IMR-90 (cell line): ENCODE measurements around the gene CMTR1. TPM values are rescaled to one million over a fixed set of nuclear protein-coding genes. Genes with fewer than 3 reads are reported as not detected.

Experiments
- ATAC-seq: fragments of 200-7000 bp; cut with Tn5 transposase; 2 replicates; pipeline ENCODE4 v1.9.1; 2020; ENCODE audit warnings: low read depth, mild to moderate bottlenecking, moderate library complexity
- BruUV-seq: library from RNA; stranded (reverse); fragments of 400-500 nt; replicated peaks from 2 replicates; lab custom pipeline; 2021; lab: Mats Ljungman, UMichigan
- CTCF ChIA-PET: fragments of 300-600 bp; formaldehyde crosslinking; extraction: SDS; loops from one replicate; lab custom pipeline; 2021; ENCODE audit warnings: antibody characterized with exemption; lab: Yijun Ruan, JAX
- POLR2A ChIA-PET: fragments of 300-600 bp; sonication (Branson Sonifier 250); formaldehyde crosslinking; loops from one replicate; lab custom pipeline; 2022; ENCODE audit warnings: antibody characterized with exemption; ENCODE audit not compliant: unreplicated experiment; lab: Charles Lee
- DNase-seq: peaks from one replicate; pipeline ENCODE4 v3.0.0; 2013
- H2AFZ ChIP-seq: replicated peaks from 2 replicates; pipeline ENCODE3; 2013; ENCODE audit warnings: low read length, mild to moderate bottlenecking; ENCODE audit not compliant: poor library complexity
- H2AK5ac ChIP-seq: 2 replicates; pipeline ENCODE4 v1.6.1; 2013; ENCODE audit warnings: low read depth, low read length, inconsistent platforms
- H2AK9ac ChIP-seq: replicated peaks from 2 replicates; pipeline ENCODE3; 2013; ENCODE audit warnings: mild to moderate bottlenecking, low read depth, low read length, moderate library complexity; ENCODE audit not compliant: poor library complexity
- H2BK120ac ChIP-seq: 2 replicates; pipeline ENCODE4 v1.6.1; 2013; ENCODE audit warnings: low read depth, low read length, inconsistent platforms
- H2BK15ac ChIP-seq: 3 replicates; pipeline ENCODE4 v1.6.1; 2013; ENCODE audit warnings: low read depth, low read length, inconsistent platforms
- H2BK20ac ChIP-seq: 2 replicates; pipeline ENCODE4 v1.6.1; 2013; ENCODE audit warnings: low read depth, mild to moderate bottlenecking, inconsistent platforms, low read length, moderate library complexity
- H2BK5ac ChIP-seq: 2 replicates; pipeline ENCODE4 v1.6.1; 2013; ENCODE audit warnings: mild to moderate bottlenecking, low read depth, low read length, inconsistent platforms; ENCODE audit not compliant: poor library complexity, severe bottlenecking
- H3K14ac ChIP-seq: replicated peaks from 2 replicates; pipeline ENCODE4 v1.6.1; 2013; ENCODE audit warnings: low read depth, low read length, inconsistent platforms
- H3K18ac ChIP-seq: 2 replicates; pipeline ENCODE4 v1.6.1; 2013; ENCODE audit warnings: low read depth, low read length, control low read depth
- H3K23ac ChIP-seq: 2 replicates; pipeline ENCODE4 v1.6.1; 2013; ENCODE audit warnings: low read depth, low read length, inconsistent platforms
- H3K27ac ChIP-seq: 2 replicates; pipeline ENCODE4 v1.5.1; 2013; ENCODE audit warnings: mild to moderate bottlenecking, control low read depth, low read length; ENCODE audit not compliant: insufficient read depth
- H3K27me3 ChIP-seq: 2 replicates; pipeline ENCODE4 v1.6.1; 2013; ENCODE audit warnings: low read length; ENCODE audit not compliant: control insufficient read depth, insufficient read depth
- H3K36me3 ChIP-seq: 2 replicates; pipeline ENCODE4 v1.6.1; 2013; ENCODE audit warnings: low read length, mixed read lengths; ENCODE audit not compliant: control insufficient read depth, insufficient read depth
- H3K4ac ChIP-seq: 2 replicates; pipeline ENCODE4 v1.6.1; 2013; ENCODE audit warnings: low read depth, low read length, inconsistent platforms
- H3K4me1 ChIP-seq: 2 replicates; pipeline ENCODE4 v1.6.1; 2013; ENCODE audit warnings: low read length, mixed read lengths; ENCODE audit not compliant: control insufficient read depth, insufficient read depth
- H3K4me2 ChIP-seq: 2 replicates; pipeline ENCODE4 v1.6.1; 2013; ENCODE audit warnings: low read depth, mild to moderate bottlenecking, control low read depth, low read length, moderate library complexity
- H3K4me3 ChIP-seq: 2 replicates; pipeline ENCODE4 v1.5.1; 2013; ENCODE audit warnings: low read depth, mild to moderate bottlenecking, control low read depth, low read length, moderate library complexity; ENCODE audit not compliant: insufficient read depth
- H3K56ac ChIP-seq: 2 replicates; pipeline ENCODE4 v1.6.1; 2013; ENCODE audit warnings: low read length, inconsistent platforms; ENCODE audit not compliant: insufficient read depth; ENCODE audit errors: extremely low read depth
- H3K79me1 ChIP-seq, 2 experiments: 2 replicates each; pipeline ENCODE4 v1.6.1; 2013; ENCODE audit warnings: low read length in 2 of 2, inconsistent platforms in 1 of 2, low read depth in 1 of 2
- H3K9ac ChIP-seq: 2 replicates; pipeline ENCODE4 v1.6.1; 2013; ENCODE audit warnings: low read depth, low read length, control low read depth
- H3K9me1 ChIP-seq: 2 replicates; pipeline ENCODE4 v1.6.1; 2013; ENCODE audit warnings: low read length, inconsistent platforms; ENCODE audit not compliant: insufficient read depth
- H3K9me3 ChIP-seq: 2 replicates; pipeline ENCODE4 v1.6.1; 2013; ENCODE audit warnings: low read length; ENCODE audit not compliant: control insufficient read depth, insufficient read depth
- H4K20me1 ChIP-seq: 2 replicates; pipeline ENCODE4 v1.6.1; 2013; ENCODE audit warnings: low read length, inconsistent platforms; ENCODE audit not compliant: insufficient read depth
- H4K5ac ChIP-seq: 2 replicates; pipeline ENCODE4 v1.6.1; 2013; ENCODE audit warnings: mild to moderate bottlenecking, low read depth, low read length, control low read depth
- H4K8ac ChIP-seq, 2 experiments: 2 replicates each; pipeline ENCODE4 v1.6.1; 2013; ENCODE audit warnings: low read depth in 2 of 2, low read length in 2 of 2, control low read depth in 1 of 2, inconsistent platforms in 1 of 2
- H4K91ac ChIP-seq: 2 replicates; pipeline ENCODE4 v1.6.1; 2013; ENCODE audit warnings: low read depth, low read length, inconsistent platforms; ENCODE audit not compliant: insufficient read depth
- BHLHE40 ChIP-seq: fragments of 150-350 bp; IDR thresholded peaks from 2 replicates; pipeline ENCODE4 v1.6.1; 2016; ENCODE audit warnings: mild to moderate bottlenecking, low read depth, low read length
- CEBPB ChIP-seq: IDR thresholded peaks from 2 replicates; pipeline ENCODE4 v1.6.1; 2012; ENCODE audit warnings: low read depth, low read length, improper control_type of control experiment
- CHD1 ChIP-seq: IDR thresholded peaks from 2 replicates; pipeline ENCODE4 v1.6.1; 2012; ENCODE audit warnings: low read depth, low read length, improper control_type of control experiment
- CTCF ChIP-seq: conservative IDR thresholded peaks from 2 replicates; pipeline ENCODE4 v1.5.1; 2012; ENCODE audit warnings: mild to moderate bottlenecking, low read depth, low read length, improper control_type of control experiment
- ELK1 ChIP-seq: fragments of 150-350 bp; IDR thresholded peaks from 2 replicates; pipeline ENCODE4 v1.6.1; 2016; ENCODE audit warnings: low read depth, mild to moderate bottlenecking, low read length, moderate library complexity, borderline replicate concordance
- MAZ ChIP-seq: IDR thresholded peaks from 2 replicates; pipeline ENCODE4 v1.6.1; 2012; ENCODE audit warnings: low read depth, mild to moderate bottlenecking, low read length, improper control_type of control experiment, moderate library complexity, borderline replicate concordance
- POLR2A ChIP-seq: IDR thresholded peaks from 2 replicates; pipeline ENCODE4 v1.6.1; 2012; ENCODE audit warnings: mild to moderate bottlenecking, low read depth, low read length
- RAD21 ChIP-seq: IDR thresholded peaks from 2 replicates; pipeline ENCODE4 v1.6.1; 2012; ENCODE audit warnings: low read length, improper control_type of control experiment
- SMC3 ChIP-seq: fragments of 150-350 bp; IDR thresholded peaks from 2 replicates; pipeline ENCODE4 v1.6.1; 2016; ENCODE audit warnings: low read depth, mild to moderate bottlenecking, antibody characterized with exemption, low read length, moderate library complexity
- WGBS, 2 experiments: methylation state at CpG; one replicate each; pipeline versions ENCODE4 v1.1.5 to v1.1.7; 2013; ENCODE audit warnings: missing lambda C conversion rate in 2 of 2; ENCODE audit not compliant: insufficient read length in 1 of 2; ENCODE audit errors: extremely low coverage in 2 of 2; 5-methylcytosine and 5-hydroxymethylcytosine counted together
- dilution Hi-C: fragments of 300-500 bp; cut with HindIII; formaldehyde crosslinking; loops from one replicate; pipeline ENCODE4 v1.14.3; 2018; ENCODE audit warnings: low sequenced_read_pairs; ENCODE audit not compliant: unreplicated experiment
- in situ Hi-C: fragments of 300-500 bp; cut with MboI; formaldehyde crosslinking; loops from 3 replicates; pipeline ENCODE4 v1.14.3; 2019; ENCODE audit warnings: low sequenced_read_pairs, inconsistent platforms, mixed read lengths
- intact Hi-C: fragments of 100-400 bp; cut with micrococcal nuclease; formaldehyde crosslinking; loops from 2 replicates; pipeline ENCODE4 v1.10.0; 2022
- polyA plus RNA-seq, 3 experiments: library from polyadenylated mRNA; depleted of rRNA; stranded (reverse); fragments of >200 nt; gene quantifications; 2 replicates each; pipeline ENCODE4 v1.2.3, GENCODE V29; 2012; ENCODE audit warnings: low replicate concordance in 1 of 3
- total RNA-seq: library from RNA; depleted of rRNA; stranded (reverse); fragments of >200 nt; gene quantifications from 2 replicates; pipeline ENCODE4 v1.2.3, GENCODE V29; 2012

CMTR1 gene
- total and polyA plus RNA-seq, 2 of the 4 experiments (the other 2 are of a cell fraction), result 22.6 to 30.1 TPM

- TF ChIP-seq ELK1, result no peak
- no peak for TF ChIP-seq MAZ
- TF ChIP-seq CEBPB, result no peak
- TF ChIP-seq POLR2A, result no peak
Measured at GRCh38 chr6:37525460-37526357, 92.7 kb downstream of the CMTR1 start (continued).

- CTCF ChIA-PET, result interaction anchor here (1.0 kb wide), 1 partner anchor 9 kb away, joined by 3 read pairs; no protein-coding TSS in a partner anchor
- TF ChIP-seq CEBPB (no peak), CHD1 (no peak), SMC3 (no peak), CTCF (no peak), RAD21 (no peak), ELK1 (no peak), MAZ (no peak), POLR2A (no peak), BHLHE40 (no peak)
Measured at GRCh38 chr6:37528541-37528940, 95.5 kb downstream of the CMTR1 start.

More at GRCh38 chr6:37528541-37528940, 95.5 kb downstream of the CMTR1 start:
- no peaks in the 10 kb centered on the region for H3K36me3 ChIP-seq
- H3K4me3 ChIP-seq, result no peak overlapping the region
- no peak for DNase-seq
- no CpG with 5 or more reads among the region's 8 CpGs for WGBS, 2 experiments
- intact Hi-C loops (no loop called here), in situ Hi-C loops (no loop called here), dilution Hi-C loops (no loop called here)
- H2AK5ac ChIP-seq, result no peak overlapping the region
- H3K4ac ChIP-seq, result no peak overlapping the region
- H3K27me3 ChIP-seq, result peaks cover 61% of the 10 kb centered on the region
- H2BK5ac ChIP-seq, result no peak overlapping the region
- no peak overlapping the region for H2AFZ ChIP-seq
- no peak overlapping the region for H3K14ac ChIP-seq
- no peak overlapping the region for H2BK20ac ChIP-seq
- H3K4me2 ChIP-seq, result no peak overlapping the region
- peaks cover 21% of the 10 kb centered on the region for H4K20me1 ChIP-seq
- H3K9ac ChIP-seq, result no peak overlapping the region
- no peak overlapping the region for H2BK120ac ChIP-seq
- H3K79me1 ChIP-seq, result no peaks in the 10 kb centered on the region
- no peak overlapping the region for H3K27ac ChIP-seq
- H3K18ac ChIP-seq, result no peak overlapping the region
- POLR2A ChIA-PET, result no interaction called here
- no peak overlapping the region for H2BK15ac ChIP-seq
- BruUV-seq, result no TSS peak
- no peak overlapping the region for H4K5ac ChIP-seq
- H3K23ac ChIP-seq, result no peak overlapping the region
- no peaks in the 10 kb centered on the region for H3K9me3 ChIP-seq
- H4K91ac ChIP-seq, result no peak overlapping the region
- no peak overlapping the region for H2AK9ac ChIP-seq
- H3K56ac ChIP-seq, result no peak overlapping the region
- no peak for ATAC-seq
- peaks cover 9% of the 10 kb centered on the region for H3K9me1 ChIP-seq
- H3K4me1 ChIP-seq, result peaks cover 5% of the 10 kb centered on the region
- no peak overlapping the region for H4K8ac ChIP-seq
